HG03039 (cell line): Measurements from ENCODE around the gene MARCO.
"Not testable (repeated sequence)": the region's sequence is repeated elsewhere in the genome, so short reads cannot be mapped to it uniquely, and the experiment has no call there.

ENCODE experiments used
- ATAC-seq: cut with Tn5 transposase; IDR thresholded peaks from one replicate; pipeline ENCODE4 v1.9.1; 2021; ENCODE audit warnings: mild to moderate bottlenecking, moderate library complexity; ENCODE audit not compliant: unreplicated experiment

Gene MARCO

DNA sequence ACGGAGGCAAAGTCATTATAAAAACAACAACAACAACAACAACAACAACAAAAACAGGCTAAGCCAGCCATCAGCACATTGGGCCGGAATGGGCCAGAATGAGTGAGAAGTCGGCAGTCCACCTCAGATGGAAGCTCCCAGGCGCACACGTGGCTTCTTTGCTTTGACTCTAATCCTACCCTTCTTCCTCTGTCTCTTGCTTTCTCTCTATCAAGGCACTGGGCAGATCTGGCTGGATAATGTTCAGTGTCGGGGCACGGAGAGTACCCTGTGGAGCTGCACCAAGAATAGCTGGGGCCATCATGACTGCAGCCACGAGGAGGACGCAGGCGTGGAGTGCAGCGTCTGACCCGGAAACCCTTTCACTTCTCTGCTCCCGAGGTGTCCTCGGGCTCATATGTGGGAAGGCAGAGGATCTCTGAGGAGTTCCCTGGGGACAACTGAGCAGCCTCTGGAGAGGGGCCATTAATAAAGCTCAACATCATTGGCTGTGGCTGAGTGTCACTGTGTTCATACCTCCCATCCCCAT, 52.2 kb downstream of the MARCO start:
- ATAC-seq: no peak

DNA sequence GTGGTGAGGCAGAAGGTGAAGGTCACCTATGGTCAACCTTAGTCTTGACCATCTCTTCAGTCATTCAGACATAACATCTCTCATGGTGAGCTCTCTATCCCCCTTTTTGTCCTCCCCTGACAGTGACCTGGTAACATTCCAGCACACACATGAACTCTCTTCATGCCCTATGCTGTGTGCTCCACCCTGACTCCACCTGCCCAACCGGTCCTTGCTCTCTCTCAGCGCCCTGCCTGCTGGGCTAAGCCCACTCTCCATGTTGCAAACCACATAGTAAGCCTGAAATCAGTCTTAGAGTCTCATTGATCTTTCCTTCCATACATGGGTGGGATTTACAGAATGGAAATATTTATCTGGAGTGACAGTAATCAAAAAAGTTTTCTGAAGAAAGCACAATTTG, 52.8 kb downstream of the MARCO start:
- ATAC-seq: no peak

DNA sequence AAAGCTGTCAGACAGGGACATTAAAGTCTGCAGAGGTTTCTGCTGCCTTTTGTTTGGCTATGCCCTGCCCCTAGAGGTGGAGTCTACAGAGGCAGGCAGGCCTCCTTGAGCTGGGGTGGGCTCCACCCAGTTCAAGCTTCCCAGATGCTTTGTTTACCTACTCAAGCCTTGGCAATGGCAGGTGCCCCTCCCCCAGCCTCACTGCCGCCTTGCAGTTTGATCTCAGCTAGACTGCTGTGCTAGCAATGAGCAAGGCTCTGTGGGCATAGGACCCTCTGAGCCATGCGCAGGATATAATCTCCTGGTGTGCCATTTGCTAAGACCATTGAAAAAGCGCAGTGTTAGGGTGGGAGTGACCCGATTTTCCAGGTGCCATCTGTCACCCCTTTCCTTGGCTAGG, 61.9 kb downstream of the MARCO start:
- not testable (repeated sequence) for ATAC-seq

DNA sequence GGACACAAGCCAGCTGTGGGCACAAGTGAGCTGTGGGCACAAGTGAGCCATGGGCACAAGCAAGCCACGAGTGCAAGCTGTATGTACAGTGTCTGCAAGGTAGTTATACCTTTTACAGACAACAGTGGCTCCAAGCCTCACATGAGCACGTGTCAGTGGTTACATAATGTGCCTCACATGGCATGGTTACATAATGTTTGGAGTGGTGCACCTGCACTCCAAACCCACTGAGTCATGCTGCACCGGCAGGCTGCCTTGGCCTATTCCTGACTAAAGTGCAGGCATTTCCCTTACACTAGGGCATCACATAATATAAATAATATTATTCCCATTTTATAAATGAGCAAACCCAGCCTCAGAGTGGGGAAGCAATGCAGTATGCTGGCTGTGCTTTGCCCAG, 62.6 kb downstream of the MARCO start:
- no peak for ATAC-seq

DNA sequence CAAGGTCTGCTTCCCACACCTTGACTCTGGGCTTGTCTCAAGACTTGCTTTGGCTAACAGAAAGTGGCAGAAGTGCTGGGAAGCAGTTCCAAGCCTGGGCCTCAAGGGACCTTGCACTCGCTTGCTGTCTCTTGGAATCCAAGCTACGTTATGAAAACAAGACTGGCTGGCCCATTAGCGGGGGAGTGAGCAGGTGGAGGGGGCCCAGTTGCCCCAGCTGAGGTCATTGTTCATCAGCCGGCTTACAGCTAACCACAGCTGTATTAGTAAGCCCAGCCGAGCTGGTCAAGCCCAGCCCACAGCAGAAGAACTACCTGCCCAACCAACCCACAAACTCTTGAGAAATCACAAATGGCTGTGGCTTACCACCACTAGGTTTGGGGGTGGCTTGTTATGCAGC, 63.1 kb downstream of the MARCO start:
- no peak for ATAC-seq

DNA sequence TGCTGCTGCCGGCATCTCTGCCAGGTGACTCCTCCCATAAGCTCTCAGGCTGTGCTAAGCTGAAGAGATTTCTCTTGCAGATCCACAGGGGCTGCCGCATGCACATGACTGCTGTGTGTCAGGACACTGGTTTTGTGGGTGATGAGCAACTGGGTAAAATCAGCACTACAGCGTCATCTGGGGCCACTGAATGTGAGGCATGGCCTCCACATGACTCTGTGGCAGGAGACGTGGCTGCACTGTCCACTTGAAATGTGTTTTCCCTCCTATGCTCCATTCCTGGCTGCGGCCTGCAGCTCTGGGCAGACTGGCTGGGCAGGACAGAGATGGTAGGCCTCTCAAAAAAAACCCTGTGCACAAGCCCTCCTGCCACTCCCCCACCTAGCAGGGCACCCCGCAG, 63.6 kb downstream of the MARCO start:
- no peak for ATAC-seq

DNA sequence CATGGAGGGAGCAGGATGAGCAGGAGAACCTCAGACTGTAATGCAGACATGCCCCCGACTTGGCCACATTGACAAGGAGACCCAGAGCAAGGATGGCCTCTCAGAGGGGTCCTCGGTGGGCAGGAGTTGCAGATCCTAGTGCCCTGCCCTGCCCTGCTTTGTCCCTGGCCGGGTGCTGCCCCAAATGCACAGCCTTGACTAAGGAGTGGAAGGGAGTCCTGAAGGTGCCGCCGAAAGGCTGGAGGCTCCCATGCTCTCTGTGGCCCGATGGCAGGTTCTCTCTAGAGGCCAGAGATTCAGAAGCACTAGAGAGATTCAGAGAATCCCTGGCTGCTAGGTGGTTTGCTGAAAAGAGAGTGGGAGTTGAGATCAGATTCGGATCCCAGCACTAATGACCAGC, 64.4 kb downstream of the MARCO start:
- ATAC-seq: no peak

DNA sequence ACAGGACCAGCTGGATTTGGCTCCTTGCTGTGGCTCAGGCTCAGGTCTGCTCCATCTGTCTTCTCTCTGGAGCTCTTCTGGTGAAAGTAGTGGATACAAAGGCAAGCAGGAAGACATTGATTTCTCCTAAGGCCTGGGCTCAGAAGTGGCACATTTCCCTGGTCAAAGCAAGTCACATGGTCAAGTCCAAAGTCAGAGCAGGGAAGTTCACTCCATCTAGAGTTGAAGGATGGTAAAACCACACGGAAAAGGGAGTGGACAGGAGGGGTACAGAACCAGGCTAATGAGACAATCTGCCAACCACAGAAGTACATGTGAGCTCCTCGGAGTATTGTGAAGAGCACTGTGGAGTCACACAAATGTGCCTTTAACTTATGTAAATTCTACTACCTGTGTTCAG, 66.1 kb downstream of the MARCO start:
- no peak for ATAC-seq

DNA sequence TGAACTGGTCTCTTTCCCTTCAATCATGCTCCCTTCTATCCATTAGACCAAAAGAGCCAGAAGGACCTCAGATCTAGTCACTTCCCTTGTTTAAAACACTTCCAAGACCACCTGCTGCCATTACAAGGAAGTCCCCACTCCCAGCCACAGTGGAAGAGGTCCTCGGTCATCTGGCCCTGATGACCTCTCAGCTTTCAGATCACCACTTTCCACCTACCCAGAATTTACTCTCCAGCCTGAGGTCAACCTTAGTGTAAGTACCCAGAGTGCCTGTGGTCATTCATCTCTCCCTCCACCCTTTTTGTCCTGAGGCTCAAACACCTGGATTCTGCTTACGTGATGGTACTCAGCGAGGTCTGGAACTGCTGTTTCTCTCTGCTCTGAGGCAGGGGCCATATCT, 67.1 kb downstream of the MARCO start:
- no peak for ATAC-seq

DNA sequence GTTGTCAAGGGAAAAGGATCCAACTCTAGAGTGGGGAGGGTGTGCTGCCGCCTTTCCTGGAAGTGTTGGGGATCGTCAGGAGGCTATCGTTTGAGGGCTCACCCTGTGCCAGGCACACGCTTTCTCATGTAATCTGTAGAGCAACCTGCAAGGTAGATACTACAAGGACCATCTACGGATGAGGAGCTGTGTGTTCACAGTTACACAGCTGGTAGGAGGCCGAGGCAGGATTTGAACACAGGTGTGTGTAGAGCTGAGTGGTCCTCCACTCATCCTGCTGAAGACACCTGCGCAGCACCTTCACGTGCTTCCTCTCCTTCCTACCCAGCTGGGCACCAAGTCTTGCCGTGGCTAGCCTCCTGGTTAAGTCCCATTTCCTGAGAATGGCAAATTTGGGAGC, 68.3 kb downstream of the MARCO start:
- no peak for ATAC-seq

DNA sequence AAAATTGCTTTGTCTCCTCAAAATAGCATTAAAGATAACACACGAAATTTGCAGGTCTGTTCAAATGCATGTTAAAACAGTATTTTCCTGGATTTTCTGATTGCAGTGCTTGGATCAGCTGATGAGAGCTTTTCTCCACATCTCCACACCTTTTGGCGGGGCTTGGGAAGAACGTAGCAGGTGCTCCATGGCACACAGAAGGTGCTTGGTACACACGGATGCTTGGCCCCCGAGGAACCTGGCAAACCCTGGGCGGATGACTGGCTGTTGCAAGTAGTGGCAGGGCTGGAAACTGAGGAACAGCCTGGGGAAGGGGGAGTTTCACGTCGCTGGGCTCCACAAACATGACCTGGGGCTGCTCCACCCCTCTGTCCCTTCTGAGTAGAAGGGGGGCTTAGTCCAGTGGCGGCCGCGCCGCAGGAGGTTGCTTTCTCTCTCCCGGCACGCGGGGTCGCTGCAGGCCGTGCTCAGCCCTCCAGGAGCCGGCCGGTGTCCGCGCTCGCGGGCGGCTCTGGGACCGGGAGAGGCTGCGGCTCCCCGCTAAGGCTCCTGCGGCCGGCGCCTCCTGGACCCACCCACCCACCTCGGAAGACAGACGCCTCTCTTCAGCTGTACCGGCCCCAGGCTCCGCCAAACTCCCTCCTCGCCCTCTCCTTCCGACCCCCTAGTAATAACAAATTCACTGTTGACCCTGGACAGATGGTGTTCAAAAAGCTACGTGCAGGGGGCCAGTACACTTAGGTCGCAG, 69.3 kb downstream of the MARCO start:
- ATAC-seq: no peak

DNA sequence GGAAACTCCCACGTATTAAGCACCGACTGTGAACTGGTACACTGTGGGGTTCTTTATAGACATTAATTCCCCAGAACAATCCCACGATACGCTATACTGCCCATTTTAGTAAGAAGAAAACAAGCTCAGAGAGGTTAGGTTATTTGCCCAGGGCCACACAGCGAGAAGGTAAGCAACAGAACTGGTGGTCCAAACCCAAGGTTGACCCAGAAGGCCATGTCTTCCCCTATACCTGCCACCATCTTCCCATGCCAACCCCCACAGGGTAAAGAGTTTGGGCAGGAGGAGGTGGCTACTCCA, 69.9 kb downstream of the MARCO start:
- no peak for ATAC-seq

DNA sequence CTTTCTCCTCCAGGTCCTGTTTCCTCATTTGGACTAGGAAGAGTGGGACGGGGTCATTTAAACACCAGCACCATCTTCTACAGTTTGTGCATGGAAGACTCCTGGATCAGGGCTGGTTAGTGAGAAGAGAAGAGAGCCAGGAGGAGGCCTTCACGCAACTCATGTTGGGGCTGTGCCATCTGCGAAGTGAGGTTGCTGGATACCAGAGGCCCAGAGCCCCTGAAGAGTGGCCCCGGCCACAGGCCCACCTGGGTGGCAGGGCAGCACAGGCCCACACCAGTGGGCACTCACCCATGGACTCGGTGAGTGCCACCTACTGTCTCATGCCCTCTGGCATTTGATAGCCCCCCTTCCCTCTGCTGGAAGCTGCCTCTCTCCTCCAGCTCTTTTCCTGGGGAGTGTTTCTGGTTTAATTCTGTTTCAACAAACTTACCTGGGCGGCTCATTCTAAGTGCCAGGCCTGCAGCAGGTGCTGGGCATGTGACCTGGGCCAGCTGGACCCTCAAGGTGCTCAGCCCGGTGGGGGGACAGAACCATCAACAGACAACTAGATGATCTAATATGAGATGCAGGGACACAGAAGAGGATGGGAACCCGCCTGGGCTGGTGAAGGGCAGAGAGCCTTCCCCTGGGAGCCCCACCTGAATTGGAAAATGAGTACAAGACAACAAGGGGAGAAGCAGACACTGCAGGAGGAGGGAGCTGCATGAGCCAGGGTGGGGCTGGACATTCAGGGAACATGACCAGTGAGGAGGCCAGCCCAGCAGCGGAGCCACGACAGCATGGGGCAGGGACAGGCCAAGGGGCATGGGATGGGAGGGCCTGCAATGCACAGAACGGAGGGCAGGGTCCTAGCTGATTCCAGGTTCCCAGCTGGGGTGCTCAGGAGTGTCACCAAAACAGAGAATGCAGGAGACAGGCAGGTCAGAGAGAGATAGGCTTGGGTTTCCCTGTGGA, 70.6 kb downstream of the MARCO start:
- ATAC-seq: no peak

DNA sequence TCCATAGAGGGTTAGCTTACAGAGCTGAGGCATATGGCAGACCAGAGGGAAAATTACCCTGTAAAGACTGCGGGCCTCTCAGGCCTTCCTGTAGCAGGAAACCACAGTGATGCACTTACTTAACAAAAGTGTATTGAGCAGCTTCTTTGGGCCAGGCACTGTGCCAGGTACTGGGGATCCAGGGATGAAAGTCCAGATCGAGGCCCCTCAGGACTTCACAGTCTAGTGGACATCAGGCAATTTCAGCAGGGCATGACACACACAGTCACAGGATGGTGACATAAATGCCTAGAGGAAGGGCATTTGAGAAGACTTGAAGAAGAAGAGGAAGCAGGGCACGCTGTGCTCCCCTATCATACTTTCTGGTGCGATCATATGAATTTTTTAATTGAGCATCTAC, 71.7 kb downstream of the MARCO start:
- no peak for ATAC-seq

DNA sequence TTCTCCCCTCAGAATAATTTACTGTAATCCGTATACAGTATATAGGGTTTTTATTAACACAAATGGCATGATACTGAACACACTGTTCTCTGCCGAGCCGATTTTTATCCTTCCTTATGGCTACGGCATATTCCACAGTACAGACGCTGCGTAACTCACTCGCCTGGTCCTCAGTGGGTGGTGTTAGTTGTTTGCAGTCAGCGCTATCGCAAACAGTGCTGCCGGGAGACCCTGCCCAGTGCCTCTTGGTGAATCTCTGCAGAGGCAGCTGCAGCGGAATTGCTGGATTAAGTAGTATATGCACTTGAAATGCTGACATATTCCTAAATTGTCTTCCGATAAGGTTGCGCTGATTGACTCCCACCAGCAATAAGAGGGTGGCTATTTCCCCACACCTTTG, 73.9 kb downstream of the MARCO start:
- ATAC-seq: no peak

DNA sequence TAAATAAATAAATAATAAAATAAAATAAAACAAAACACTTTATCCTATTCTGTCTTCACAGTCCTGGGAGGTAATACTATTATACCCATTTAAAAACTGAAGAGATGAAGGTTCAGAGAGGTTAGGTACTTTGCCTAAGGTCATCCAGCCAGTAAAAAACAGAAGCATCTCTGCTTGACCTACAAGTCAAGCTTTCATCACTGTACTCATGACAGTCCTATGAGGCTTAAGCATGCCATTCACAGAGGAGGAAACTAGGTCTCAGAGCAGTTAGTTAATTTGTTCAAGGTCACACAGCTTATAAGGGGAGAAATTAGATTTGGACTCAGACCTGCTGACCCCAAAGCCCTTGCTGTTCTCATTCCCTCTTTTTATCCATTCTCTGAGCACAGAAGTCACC, 77.5 kb downstream of the MARCO start:
- no peak for ATAC-seq

DNA sequence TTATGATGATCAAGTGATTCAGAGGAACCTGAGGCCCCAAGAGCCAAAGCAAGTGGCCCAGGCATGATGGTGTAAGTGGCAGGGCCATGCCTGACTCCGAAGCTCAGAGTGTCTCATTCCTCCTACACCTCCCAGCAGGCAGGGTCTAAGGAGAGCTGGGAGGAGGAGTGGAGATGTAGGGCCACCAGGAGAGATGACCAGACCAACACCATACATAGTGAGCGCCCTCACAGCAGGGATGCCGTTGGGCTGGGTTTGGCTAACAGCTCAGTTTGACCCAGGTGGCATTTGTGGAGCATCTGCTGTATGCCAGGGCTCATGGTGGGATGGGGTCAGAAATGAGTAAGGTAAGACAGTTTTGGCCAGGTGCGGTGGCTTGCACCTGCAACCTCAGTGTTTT, 80.7 kb downstream of the MARCO start:
- ATAC-seq: no peak

DNA sequence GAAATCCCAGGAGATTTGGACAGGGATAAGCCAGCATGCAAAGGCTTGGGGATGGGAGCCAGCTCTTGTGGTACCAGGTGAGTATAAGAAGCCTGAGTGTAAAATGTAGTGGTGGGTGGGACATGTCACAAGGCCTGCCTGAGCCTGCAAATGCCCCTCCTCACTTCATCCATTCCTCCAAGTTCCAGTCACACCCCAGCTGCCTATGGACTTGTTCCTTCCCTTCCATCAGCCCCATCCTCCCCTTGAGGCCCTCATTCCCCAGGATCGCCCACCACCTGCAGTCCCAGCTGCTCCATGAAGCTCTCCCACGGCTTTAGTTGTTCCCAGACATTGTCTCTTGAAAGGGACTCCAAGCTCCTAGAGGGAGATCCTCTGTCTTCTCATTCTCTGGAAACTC, 81.5 kb downstream of the MARCO start:
- ATAC-seq: no peak

DNA sequence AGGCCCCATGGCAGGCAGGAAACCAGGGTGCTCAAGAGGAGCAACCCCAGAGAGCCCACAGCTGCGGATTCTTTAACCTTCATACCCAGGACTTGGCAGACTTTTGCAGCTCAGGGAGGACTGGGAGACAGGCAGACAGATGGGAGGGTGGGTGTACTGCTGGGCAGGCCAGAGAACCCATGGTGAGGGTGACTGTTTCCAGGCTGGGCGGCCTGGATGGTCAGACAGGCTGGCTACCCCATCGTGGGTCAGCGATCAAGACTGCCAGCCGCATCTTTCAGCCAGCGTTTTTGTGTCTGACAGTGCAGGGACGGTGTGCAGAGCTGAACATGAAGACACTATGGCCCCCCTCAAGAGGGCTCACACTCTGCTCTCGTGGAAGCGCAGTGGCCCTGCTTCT, 82.2 kb downstream of the MARCO start:
- ATAC-seq: no peak

DNA sequence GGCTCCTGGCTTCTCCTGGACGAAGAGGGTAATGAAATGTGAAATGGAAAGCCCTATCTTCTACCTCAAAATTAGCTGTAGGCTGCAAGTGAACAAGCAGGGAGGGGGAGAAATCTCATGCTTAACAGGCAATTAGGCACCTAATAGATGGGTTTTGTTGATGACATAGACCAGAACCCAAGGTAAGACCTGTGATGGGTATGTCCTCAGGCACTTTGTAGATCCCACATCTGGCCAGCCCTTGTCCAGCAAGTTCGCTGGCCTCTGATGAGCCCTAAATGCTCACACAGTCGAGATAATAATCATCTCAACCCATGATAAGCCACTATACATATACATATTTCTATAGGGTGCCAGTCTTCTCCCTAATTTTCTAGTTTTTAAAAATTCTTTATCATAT, 82.6 kb downstream of the MARCO start:
- ATAC-seq: no peak

DNA sequence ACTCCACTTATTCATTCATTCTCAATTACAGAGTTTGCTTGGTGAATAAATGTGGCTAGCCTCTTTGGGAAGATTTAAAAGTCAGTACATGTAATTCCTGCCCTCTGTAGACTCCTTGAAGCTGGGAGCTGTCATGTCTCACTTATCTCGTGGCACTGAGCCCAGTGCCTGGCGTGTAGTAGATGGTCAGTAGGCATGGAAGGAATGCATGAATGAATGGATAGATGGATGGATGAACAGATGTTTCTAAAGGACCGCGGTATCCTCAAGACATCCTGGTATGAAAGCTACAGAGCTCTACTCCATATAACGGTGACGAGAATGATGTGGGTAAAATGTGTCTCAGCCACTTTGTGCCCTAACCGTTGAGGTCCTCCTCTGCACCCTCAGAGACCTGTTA, 83.0 kb downstream of the MARCO start:
- ATAC-seq: no peak

DNA sequence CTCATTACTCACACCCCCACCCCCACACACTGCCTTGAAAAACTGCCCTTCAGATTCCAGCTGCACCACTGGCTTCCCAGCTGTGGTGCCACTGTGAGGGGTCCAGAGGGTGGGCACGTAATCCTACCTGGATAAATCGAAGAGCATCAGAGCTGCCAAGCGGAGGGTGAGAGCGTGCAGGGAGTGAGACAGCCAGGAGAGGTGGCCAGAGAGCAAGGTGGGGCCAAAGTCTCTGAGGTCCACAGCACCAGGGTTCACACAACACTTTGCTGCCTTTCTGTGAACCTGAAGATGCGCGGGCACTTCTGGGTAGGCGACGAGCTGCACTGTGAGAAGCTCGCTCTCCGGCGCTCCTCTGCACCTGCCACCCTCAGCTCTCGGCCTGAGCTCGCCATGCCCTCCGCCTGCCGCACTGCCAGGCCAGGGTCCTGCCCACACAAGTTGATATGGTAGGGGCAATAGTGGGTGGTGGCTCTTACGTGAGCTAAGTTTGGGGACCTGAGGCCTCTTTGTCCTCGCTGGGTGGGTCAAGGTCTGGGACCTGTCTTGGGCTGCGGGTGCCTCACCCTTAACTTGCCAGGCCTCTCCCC, 83.9 kb downstream of the MARCO start:
- no peak for ATAC-seq
